A673 (cell line): Measurements from ENCODE around the gene VASH2.

ENCODE experiments used
- EZH2 ChIP-seq: fragments of 200-600 bp; sonication (generic); IDR thresholded peaks from 2 replicates; pipeline ENCODE4 v1.6.1; 2017; ENCODE audit warnings: borderline replicate concordance, low read depth, mild to moderate bottlenecking, mixed read lengths, antibody characterized with exemption, low read length; ENCODE audit not compliant: poor library complexity, severe bottlenecking
- TF ChIP-seq, protein P1 (sequence below): fragments of 300-800, 200-600 bp; sonication (generic); conservative IDR thresholded peaks from 2 replicates; pipeline ENCODE4 v1.5.1; 2017; ENCODE audit warnings: low read depth, mild to moderate bottlenecking, antibody characterized with exemption, low read length, moderate library complexity, mixed read lengths

DNA sequence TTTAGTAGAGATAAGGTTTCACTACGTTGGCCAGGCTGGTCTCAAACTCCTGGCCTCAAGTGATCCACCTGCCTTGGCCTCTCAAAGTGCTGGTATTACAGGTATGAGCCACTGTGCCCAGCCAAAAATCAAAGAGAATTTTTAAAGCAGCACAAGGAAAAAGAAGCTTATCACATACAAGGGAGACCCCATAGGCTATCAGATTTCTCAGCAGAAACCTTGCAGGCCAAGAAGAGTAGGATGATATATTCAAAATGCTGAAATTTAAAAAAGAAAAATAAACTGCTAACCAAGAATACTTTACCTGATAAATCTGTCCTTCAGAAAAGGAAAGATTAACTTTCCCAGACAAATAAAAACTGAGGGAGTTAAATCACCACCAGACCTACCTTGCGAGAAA, 49.1 kb upstream of the VASH2 start:
- TF ChIP-seq, protein P1, sequence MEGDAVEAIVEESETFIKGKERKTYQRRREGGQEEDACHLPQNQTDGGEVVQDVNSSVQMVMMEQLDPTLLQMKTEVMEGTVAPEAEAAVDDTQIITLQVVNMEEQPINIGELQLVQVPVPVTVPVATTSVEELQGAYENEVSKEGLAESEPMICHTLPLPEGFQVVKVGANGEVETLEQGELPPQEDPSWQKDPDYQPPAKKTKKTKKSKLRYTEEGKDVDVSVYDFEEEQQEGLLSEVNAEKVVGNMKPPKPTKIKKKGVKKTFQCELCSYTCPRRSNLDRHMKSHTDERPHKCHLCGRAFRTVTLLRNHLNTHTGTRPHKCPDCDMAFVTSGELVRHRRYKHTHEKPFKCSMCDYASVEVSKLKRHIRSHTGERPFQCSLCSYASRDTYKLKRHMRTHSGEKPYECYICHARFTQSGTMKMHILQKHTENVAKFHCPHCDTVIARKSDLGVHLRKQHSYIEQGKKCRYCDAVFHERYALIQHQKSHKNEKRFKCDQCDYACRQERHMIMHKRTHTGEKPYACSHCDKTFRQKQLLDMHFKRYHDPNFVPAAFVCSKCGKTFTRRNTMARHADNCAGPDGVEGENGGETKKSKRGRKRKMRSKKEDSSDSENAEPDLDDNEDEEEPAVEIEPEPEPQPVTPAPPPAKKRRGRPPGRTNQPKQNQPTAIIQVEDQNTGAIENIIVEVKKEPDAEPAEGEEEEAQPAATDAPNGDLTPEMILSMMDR = no peak
- TF ChIP-seq EZH2 = no peak
